ENCODE measurements around the gene PSMF1. TPM values are rescaled to one million over a fixed set of nuclear protein-coding genes. Genes with fewer than 3 reads are reported as not detected.

The PSMF1 gene
- total and polyA plus RNA-seq, 9 donors: 33.4 to 163 (median 127) TPM

DNA sequence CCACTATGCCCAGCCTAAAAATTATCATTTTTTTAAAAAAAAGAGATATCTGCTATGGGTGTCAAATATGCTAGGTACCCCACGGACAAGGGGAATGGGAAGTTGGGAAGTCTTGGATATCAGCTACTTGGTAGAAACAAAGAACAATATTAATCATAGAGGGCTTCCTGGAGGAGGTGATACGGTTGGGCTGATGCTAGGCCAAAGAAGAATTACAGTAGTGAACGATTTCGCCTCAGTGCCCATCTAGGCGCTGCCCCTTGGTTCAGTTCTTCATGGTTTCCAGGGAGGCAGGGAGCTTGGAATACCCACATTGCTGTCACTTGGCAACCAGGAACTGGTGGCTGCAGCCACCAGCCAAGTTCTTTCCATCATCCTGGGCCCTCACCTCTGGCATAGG is 5.5 kb upstream of the PSMF1 start:
- Histone ChIP-seq H3K27ac (no peak overlapping the region), H3K9me3 (no peaks in the 10 kb centered on the region), H3K4me1 (ENCODE audit: insufficient read depth) (peaks cover 2% of the 10 kb centered on the region), H3K27me3 (no peaks in the 10 kb centered on the region), H3K4me3 (no peak overlapping the region), H3K36me3 (no peaks in the 10 kb centered on the region)
- 90 to 94% (median 92%) methylated on average over 5 of the region's 5 CpGs for WGBS, 3 donors
- DNase-seq: no peak
- intact Hi-C loops (cut with DNase I): loop anchor here in 1 of 4 donors (10.0 kb wide), 1 partner anchor 102 kb away; no protein-coding TSS in a partner anchor
- no peak for TF ChIP-seq POLR2A (IDR thresholded peaks at IDR 0.05)
- TF ChIP-seq EP300 (IDR thresholded peaks at IDR 0.05): no peak
- TF ChIP-seq, protein P1, sequence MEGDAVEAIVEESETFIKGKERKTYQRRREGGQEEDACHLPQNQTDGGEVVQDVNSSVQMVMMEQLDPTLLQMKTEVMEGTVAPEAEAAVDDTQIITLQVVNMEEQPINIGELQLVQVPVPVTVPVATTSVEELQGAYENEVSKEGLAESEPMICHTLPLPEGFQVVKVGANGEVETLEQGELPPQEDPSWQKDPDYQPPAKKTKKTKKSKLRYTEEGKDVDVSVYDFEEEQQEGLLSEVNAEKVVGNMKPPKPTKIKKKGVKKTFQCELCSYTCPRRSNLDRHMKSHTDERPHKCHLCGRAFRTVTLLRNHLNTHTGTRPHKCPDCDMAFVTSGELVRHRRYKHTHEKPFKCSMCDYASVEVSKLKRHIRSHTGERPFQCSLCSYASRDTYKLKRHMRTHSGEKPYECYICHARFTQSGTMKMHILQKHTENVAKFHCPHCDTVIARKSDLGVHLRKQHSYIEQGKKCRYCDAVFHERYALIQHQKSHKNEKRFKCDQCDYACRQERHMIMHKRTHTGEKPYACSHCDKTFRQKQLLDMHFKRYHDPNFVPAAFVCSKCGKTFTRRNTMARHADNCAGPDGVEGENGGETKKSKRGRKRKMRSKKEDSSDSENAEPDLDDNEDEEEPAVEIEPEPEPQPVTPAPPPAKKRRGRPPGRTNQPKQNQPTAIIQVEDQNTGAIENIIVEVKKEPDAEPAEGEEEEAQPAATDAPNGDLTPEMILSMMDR (IDR thresholded peaks at IDR 0.05): no peak

- Histone ChIP-seq H3K4me3 (peak overlapping the region; percentile 90), H3K9me3 (no peaks in the 10 kb centered on the region), H3K4me1 (ENCODE audit: insufficient read depth) (peaks cover 23% of the 10 kb centered on the region), H3K27me3 (no peaks in the 10 kb centered on the region), H3K36me3 (no peaks in the 10 kb centered on the region), H3K27ac (peak overlapping the region in 1 of 2 donors; percentile 29)
- TF ChIP-seq EP300 (IDR thresholded peaks at IDR 0.05): no peak
- no peak for TF ChIP-seq POLR2A (IDR thresholded peaks at IDR 0.05)
- TF ChIP-seq, protein P1 (IDR thresholded peaks at IDR 0.05): no peak
- intact Hi-C loops (cut with DNase I): loop anchor here in 1 of 4 donors (5.0 to 10.0 kb wide), 2 partner anchors 97 to 349 kb away; partner anchors contain the start of gene NSFL1C
- 8 to 18% (median 11%) methylated on average over 13 of the region's 13 CpGs for WGBS, 3 donors
- DNase-seq: no peak
Observed at GRCh38 chr20:1118004-1118335, 432 bp upstream of the PSMF1 start.

- intact Hi-C loops (cut with DNase I): loop anchor here in 1 of 4 donors (5.0 to 10.0 kb wide), 2 partner anchors 96 to 348 kb away; partner anchors contain the start of gene NSFL1C
- Histone ChIP-seq H3K27ac (peak overlapping the region in 1 of 2 donors; percentile 1), H3K9me3 (no peaks in the 10 kb centered on the region), H3K4me3 (peak overlapping the region; percentile 90), H3K36me3 (no peaks in the 10 kb centered on the region), H3K4me1 (ENCODE audit: insufficient read depth) (peaks cover 23% of the 10 kb centered on the region), H3K27me3 (no peaks in the 10 kb centered on the region)
- no peak for DNase-seq
- TF ChIP-seq EP300 (IDR thresholded peaks at IDR 0.05): no peak
- TF ChIP-seq, protein P1 (IDR thresholded peaks at IDR 0.05): no peak
- TF ChIP-seq POLR2A (IDR thresholded peaks at IDR 0.05): no peak
- 5 to 8% (median 5%) methylated on average over 7 to 8 of the region's 8 CpGs for WGBS, 3 donors
Observed at GRCh38 chr20:1119128-1119505, 715 bp downstream of the PSMF1 start.

DNA sequence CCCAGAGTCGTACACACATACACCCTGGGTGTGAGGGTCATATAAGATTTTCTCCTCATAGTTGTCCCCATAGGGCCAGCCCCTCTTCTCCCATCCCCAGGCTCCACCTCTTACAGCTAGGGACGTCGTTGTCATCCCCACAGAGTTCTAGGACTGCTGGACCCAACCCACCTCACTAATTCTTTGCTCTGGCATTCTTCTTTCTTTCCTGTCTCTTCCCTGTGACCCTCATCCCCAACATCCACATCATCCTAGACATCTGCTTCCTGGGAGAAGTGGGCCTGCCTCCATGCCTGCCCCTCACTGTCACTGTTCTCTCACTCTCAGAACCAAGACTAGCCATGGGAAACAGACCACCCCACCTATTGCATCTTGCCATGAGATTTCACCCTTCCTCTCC is 1.1 kb downstream of the PSMF1 start:
- no peak for DNase-seq
- TF ChIP-seq POLR2A (IDR thresholded peaks at IDR 0.05) (no peak), EP300 (IDR thresholded peaks at IDR 0.05) (no peak)
- TF ChIP-seq, protein P1 (IDR thresholded peaks at IDR 0.05): no peak

More for the DNA sequence above, 1.1 kb downstream of the PSMF1 start:
- WGBS, 3 donors: 9 to 21% (median 15%) methylated on average over 3 of the region's 3 CpGs
- no peaks in the 10 kb centered on the region for H3K27me3 ChIP-seq
- H3K27ac ChIP-seq: peak overlapping the region in 1 of 2 donors; percentile 1
- H3K36me3 ChIP-seq: no peaks in the 10 kb centered on the region
- no peaks in the 10 kb centered on the region for H3K9me3 ChIP-seq
- peak overlapping the region; percentile 90 for H3K4me3 ChIP-seq
- intact Hi-C loops (cut with DNase I): loop anchor here in 1 of 4 donors (5.0 to 10.0 kb wide), 2 partner anchors 95 to 348 kb away; partner anchors contain the start of gene NSFL1C
- H3K4me1 ChIP-seq (ENCODE audit: insufficient read depth): peaks cover 23% of the 10 kb centered on the region

Measured in ovary (tissue), 9 donors.